Parathyroid adenoma (tissue), 2 donors: ENCODE measurements around the gene SLC25A34.

Experiments
- H2AFZ ChIP-seq: fragments of 300-600 bp; sonication (generic); one replicate; pipeline ENCODE4 v1.7.0; 2017; ENCODE audit warnings: antibody characterized with exemption, mild to moderate bottlenecking
- H3K27ac ChIP-seq: fragments of 300-600 bp; sonication (generic); one replicate; pipeline ENCODE4 v1.7.0; 2017
- H3K27me3 ChIP-seq: fragments of 300-600 bp; sonication (generic); one replicate; pipeline ENCODE4 v1.7.0; 2017; ENCODE audit warnings: low read length; ENCODE audit not compliant: control insufficient read depth, insufficient read depth
- H3K36me3 ChIP-seq: fragments of 300-600 bp; sonication (generic); one replicate; pipeline ENCODE4 v1.7.0; 2017; ENCODE audit warnings: low read length; ENCODE audit not compliant: control insufficient read depth, insufficient read depth
- H3K4me1 ChIP-seq: fragments of 300-600 bp; sonication (generic); one replicate; pipeline ENCODE4 v1.7.0; 2017; ENCODE audit warnings: control low read depth
- H3K4me2 ChIP-seq: fragments of 300-600 bp; sonication (generic); one replicate; pipeline ENCODE4 v1.7.0; 2017; ENCODE audit warnings: low read length
- H3K4me3 ChIP-seq: fragments of 300-600 bp; sonication (generic); one replicate; pipeline ENCODE4 v1.7.0; 2017; ENCODE audit warnings: low read depth, low read length
- H3K79me2 ChIP-seq: fragments of 300-600 bp; sonication (generic); one replicate; pipeline ENCODE4 v1.7.0; 2017; ENCODE audit warnings: control low read depth
- H3K9ac ChIP-seq: fragments of 300-600 bp; sonication (generic); one replicate; pipeline ENCODE4 v1.7.0; 2017; ENCODE audit warnings: mild to moderate bottlenecking
- H3K9me3 ChIP-seq: fragments of 300-600 bp; sonication (generic); one replicate; pipeline ENCODE4 v1.7.0; 2017; ENCODE audit warnings: low read length; ENCODE audit not compliant: control insufficient read depth
- CTCF ChIP-seq: fragments of 300-600 bp; sonication (generic); IDR thresholded peaks from one replicate; pipeline ENCODE4 v1.7.0; 2017; ENCODE audit warnings: antibody characterized with exemption, mild to moderate bottlenecking
- donor health status: primary hyperparathyroidism.

The SLC25A34 gene

GRCh38 chr1:15726508-15726907 lies 9.6 kb upstream of the SLC25A34 start:
- no peaks in the 10 kb centered on the region for H3K27me3 ChIP-seq
- no peak overlapping the region for H3K27ac ChIP-seq
- H3K9me3 ChIP-seq = no peaks in the 10 kb centered on the region
- H3K4me2 ChIP-seq = no peak overlapping the region
- no peak overlapping the region for H3K9ac ChIP-seq
- no peaks in the 10 kb centered on the region for H3K79me2 ChIP-seq
- H3K4me1 ChIP-seq = no peaks in the 10 kb centered on the region
- no peak overlapping the region for H2AFZ ChIP-seq
- TF ChIP-seq CTCF = no peak
- H3K4me3 ChIP-seq = no peak overlapping the region
- H3K36me3 ChIP-seq = no peaks in the 10 kb centered on the region

GRCh38 chr1:15727021-15727420 lies 9.0 kb upstream of the SLC25A34 start:
- TF ChIP-seq CTCF = no peak
- Histone ChIP-seq H3K79me2 (no peaks in the 10 kb centered on the region), H3K4me3 (no peak overlapping the region), H2AFZ (no peak overlapping the region), H3K9ac (no peak overlapping the region), H3K4me1 (no peaks in the 10 kb centered on the region), H3K4me2 (no peak overlapping the region), H3K36me3 (no peaks in the 10 kb centered on the region), H3K27me3 (no peaks in the 10 kb centered on the region), H3K9me3 (no peaks in the 10 kb centered on the region), H3K27ac (no peak overlapping the region)

DNA sequence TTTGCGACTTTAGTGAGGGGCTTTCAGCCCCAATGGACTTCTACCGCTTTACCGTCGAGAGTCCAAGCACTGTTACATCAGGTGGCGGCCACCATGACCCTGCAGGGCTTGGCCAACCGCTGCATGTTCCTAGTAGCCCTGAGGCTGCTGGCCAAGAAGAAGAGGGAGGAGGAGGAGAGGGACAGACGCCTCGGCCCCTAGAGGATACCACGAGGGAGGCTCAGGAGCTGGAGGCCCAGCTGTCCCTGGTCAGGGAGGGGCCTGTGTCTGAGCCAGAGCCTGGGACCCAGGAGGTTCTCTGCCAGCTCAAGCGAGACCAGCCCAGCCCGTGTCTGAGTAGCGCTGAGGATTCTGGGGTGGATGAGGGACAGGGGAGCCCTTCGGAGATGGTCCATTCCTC lies 8.6 kb upstream of the SLC25A34 start:
- Histone ChIP-seq H3K9me3 (no peaks in the 10 kb centered on the region), H3K79me2 (no peaks in the 10 kb centered on the region), H2AFZ (no peak overlapping the region), H3K36me3 (no peaks in the 10 kb centered on the region), H3K4me3 (no peak overlapping the region), H3K9ac (no peak overlapping the region), H3K4me1 (no peaks in the 10 kb centered on the region), H3K27ac (no peak overlapping the region), H3K4me2 (no peak overlapping the region), H3K27me3 (no peaks in the 10 kb centered on the region)
- TF ChIP-seq CTCF = no peak

DNA sequence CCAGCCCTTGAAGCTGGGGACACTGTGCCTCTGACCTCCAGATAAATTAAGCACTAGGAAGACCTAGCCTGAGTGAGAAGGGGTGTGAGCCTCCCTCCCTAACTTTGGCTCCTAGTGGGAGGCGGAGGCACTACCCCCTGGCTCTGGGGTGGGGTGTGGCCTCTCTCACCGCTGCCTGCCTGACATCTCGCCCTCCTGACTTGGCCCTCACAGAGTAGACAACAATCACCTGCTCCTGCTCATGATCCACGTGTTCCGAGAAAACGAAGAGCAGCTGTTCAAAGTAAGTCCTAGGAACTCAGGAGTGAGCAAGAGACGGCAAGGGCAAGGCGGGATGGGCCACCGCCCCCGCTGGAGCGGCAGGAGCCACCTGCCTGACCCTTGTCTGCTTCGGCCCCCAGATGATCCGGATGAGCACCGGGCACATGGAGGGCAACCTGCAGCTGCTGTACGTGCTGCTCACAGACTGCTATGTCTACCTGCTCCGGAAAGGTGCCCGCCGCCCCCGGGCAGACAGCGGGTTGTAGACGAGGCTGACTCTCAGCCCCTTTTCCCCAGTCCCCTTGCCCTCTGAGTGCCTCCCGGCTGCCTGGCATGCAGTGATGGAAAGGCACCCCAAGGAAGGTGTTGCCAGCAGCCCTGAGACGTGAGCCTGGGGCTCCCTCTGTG lies 8.1 kb upstream of the SLC25A34 start:
- H3K4me2 ChIP-seq = no peak overlapping the region
- H2AFZ ChIP-seq = no peak overlapping the region
- H3K79me2 ChIP-seq = no peaks in the 10 kb centered on the region
- H3K27ac ChIP-seq = no peak overlapping the region
- H3K9me3 ChIP-seq = no peaks in the 10 kb centered on the region
- no peak overlapping the region for H3K9ac ChIP-seq
- H3K27me3 ChIP-seq = no peaks in the 10 kb centered on the region
- no peak for TF ChIP-seq CTCF
- no peak overlapping the region for H3K4me3 ChIP-seq
- H3K36me3 ChIP-seq = no peaks in the 10 kb centered on the region
- H3K4me1 ChIP-seq = no peaks in the 10 kb centered on the region

DNA sequence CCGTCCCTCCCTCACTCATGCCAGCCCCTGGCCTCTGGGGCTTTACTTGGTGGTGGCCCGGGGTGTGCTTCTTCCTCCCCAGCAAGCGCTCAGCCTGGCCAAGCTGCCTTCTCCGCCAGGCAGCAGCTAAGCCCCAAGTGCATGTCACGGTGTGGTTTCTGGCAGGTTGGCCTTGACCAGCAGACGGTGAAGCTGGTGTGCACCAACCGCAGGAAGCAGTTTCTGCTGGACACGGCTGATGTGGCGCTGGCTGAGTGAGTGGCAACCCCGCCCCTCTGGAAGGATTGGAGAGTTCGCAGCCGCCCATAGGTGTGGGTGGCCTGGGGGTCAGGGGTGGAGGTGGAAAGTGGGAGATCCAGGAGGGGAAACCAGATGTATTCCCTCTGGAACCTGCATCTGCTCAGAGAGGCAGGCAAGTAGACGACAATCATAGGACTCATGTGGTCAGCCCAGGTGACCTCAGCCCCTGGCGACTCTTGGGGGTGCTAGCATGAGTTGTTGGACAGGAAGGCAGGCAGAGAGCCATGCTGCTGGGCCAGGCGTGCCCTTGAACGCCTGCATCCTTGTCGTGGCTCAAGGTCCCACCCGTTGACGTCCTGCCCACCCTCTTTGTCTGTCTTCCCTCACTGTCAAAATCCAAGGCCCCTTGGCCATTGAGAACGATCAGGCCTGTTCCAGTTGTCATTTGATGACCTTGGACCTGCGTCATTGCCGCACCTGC lies 7.0 kb upstream of the SLC25A34 start:
- no peak for TF ChIP-seq CTCF
- Histone ChIP-seq H3K4me1 (no peaks in the 10 kb centered on the region), H3K27ac (no peak overlapping the region), H3K27me3 (no peaks in the 10 kb centered on the region), H3K79me2 (no peaks in the 10 kb centered on the region), H2AFZ (no peak overlapping the region), H3K9me3 (no peaks in the 10 kb centered on the region), H3K9ac (no peak overlapping the region), H3K4me2 (no peak overlapping the region), H3K36me3 (no peaks in the 10 kb centered on the region), H3K4me3 (no peak overlapping the region)
